Small intestine (tissue), 7 donors: ENCODE data around the gene CDO1. TPM values are rescaled to one million over a fixed set of nuclear protein-coding genes. Genes with fewer than 3 reads are reported as not detected.
"Not testable (repeated sequence)": the region's sequence is repeated elsewhere in the genome, so short reads cannot be mapped to it uniquely, and the experiment has no call there.

Source experiments
- DNase-seq, 2 donors: peaks; one replicate each; pipeline versions ENCODE4 v3.0.0 to v3.0.0-alpha.2; 2013
- FAIRE-seq: peaks from 2 replicates; lab custom pipeline; 2012; peaks lifted over from hg19 to GRCh38; lab: Jason Lieb, UNC
- H3K27ac ChIP-seq, 3 donors: one replicate each; pipeline ENCODE4 v1.5.1; 2013; ENCODE audit warnings: low read length in 2 of 3, mild to moderate bottlenecking in 2 of 3, control low read depth in 1 of 3, inconsistent platforms in 1 of 3, low read depth in 1 of 3, moderate library complexity in 1 of 3
- H3K27me3 ChIP-seq, 3 donors: one replicate each; pipeline ENCODE4 v1.6.1; 2013; ENCODE audit warnings: low read length in 3 of 3, inconsistent platforms in 1 of 3; ENCODE audit not compliant: control insufficient read depth in 3 of 3, insufficient read depth in 3 of 3
- H3K36me3 ChIP-seq, 3 donors: one replicate each; pipeline ENCODE4 v1.6.1; 2013; ENCODE audit warnings: low read length in 3 of 3, inconsistent platforms in 1 of 3, low read depth in 1 of 3, mild to moderate bottlenecking in 1 of 3, moderate library complexity in 1 of 3; ENCODE audit not compliant: control insufficient read depth in 3 of 3, insufficient read depth in 2 of 3
- H3K4me1 ChIP-seq, 3 donors: one replicate each; pipeline ENCODE4 v1.6.1; 2013; ENCODE audit warnings: low read length in 2 of 3, inconsistent platforms in 1 of 3, low read depth in 1 of 3, mild to moderate bottlenecking in 1 of 3, moderate library complexity in 1 of 3; ENCODE audit not compliant: control insufficient read depth in 3 of 3, insufficient read depth in 2 of 3
- H3K4me3 ChIP-seq, 3 donors: one replicate each; pipeline ENCODE4 v1.5.1; 2013; ENCODE audit warnings: low read length in 3 of 3, control low read depth in 1 of 3, inconsistent platforms in 1 of 3, low read depth in 1 of 3, mild to moderate bottlenecking in 1 of 3, moderate library complexity in 1 of 3
- H3K9me3 ChIP-seq, 2 donors: one replicate each; pipeline ENCODE4 v1.6.1; 2013; ENCODE audit warnings: low read depth in 1 of 2, low read length in 1 of 2; ENCODE audit not compliant: control insufficient read depth in 2 of 2, insufficient read depth in 1 of 2
- WGBS, 3 donors: extraction: QIAGEN DNeasy Blood & Tissue Kit; methylation state at CpG; one replicate each; pipeline ENCODE4 v1.1.7; 2013; 5-methylcytosine and 5-hydroxymethylcytosine counted together
- polyA plus RNA-seq, 4 donors: library from polyadenylated mRNA; stranded (reverse) in 3 of 4; unstranded in 1 of 4; fragments of 200-250 nt in 3 of 4; fragments of 120-200 nt in 1 of 4; gene quantifications; one replicate each; pipeline versions ENCODE4 v1.2.1 to v1.2.3, GENCODE V29; 2013
- donor health status: healthy with polysubstance abuse.
- donor health status: control.
- donor health status: control.
- donor health status: Bipolar disorder and iron deficiency.
- donor health status: healthy.

Gene CDO1
- polyA plus RNA-seq, 4 donors: 1.1 to 5.9 (median 1.5) TPM

DNA sequence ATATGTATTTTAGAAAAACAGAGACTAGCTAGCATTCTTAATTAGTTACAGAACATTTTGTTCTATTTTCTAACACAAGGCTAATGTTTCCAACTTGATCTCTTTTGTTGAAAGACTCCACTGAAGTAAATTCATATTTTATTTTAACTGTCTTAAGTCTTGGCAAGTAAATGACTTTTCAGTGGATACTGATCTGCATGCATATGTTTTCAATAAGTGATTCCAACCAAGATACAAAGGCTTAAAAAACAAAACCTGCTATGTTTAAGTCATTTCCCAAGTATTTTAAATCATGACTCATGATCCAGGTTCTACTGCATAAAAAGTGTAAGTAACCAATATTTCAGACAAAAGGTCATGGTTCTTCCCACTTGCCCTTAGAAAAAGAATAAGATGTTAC, 5.7 kb downstream of the CDO1 start:
- no peaks in the 10 kb centered on the region for H3K9me3 ChIP-seq
- no peak overlapping the region for H3K27ac ChIP-seq
- no peak overlapping the region for H3K4me3 ChIP-seq
- H3K36me3 ChIP-seq: no peaks in the 10 kb centered on the region
- no peak for DNase-seq
- H3K4me1 ChIP-seq: no peaks in the 10 kb centered on the region
- no peak for FAIRE-seq
- peaks cover 0 to 25% (median 14%) of the 10 kb centered on the region in 3 donors for H3K27me3 ChIP-seq

GRCh38 chr5:115809946-115810345, 6.5 kb downstream of the CDO1 start:
- no peak for FAIRE-seq
- Histone ChIP-seq H3K4me1 (no peaks in the 10 kb centered on the region), H3K9me3 (no peaks in the 10 kb centered on the region), H3K36me3 (no peaks in the 10 kb centered on the region), H3K27ac (no peak overlapping the region), H3K4me3 (no peak overlapping the region), H3K27me3 (peaks cover 0 to 17% (median 7%) of the 10 kb centered on the region in 3 donors)
- no peak for DNase-seq
- WGBS, 3 donors: 76 to 80% (median 79%) methylated on average over 2 of the region's 2 CpGs

GRCh38 chr5:115808066-115808465, 8.4 kb downstream of the CDO1 start:
- FAIRE-seq, H3K36me3 ChIP-seq, H3K4me1 ChIP-seq, H3K27me3 ChIP-seq, H3K27ac ChIP-seq, H3K9me3 ChIP-seq, H3K4me3 ChIP-seq, DNase-seq: not testable (repeated sequence)
- 72 to 93% (median 92%) methylated on average over 2 of the region's 2 CpGs for WGBS, 3 donors

DNA sequence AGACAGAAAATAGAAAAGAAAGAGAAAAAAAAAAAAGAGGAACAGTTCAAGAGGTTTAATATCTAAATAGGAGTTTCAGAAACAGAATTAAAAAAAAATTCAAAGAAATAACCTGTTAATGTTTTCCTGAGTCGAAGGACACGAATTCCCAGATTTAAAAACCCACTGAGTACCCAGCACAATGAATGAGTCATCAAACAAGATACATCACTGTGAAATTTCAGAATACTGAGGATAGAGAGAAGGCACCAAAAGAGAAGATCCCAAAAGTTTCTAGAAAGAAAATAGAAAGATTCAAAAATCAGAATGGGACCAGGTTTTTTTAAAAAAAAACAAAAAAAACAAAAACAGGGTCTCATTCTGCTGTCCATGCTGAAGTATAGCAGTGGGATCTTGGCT, 8.8 kb downstream of the CDO1 start:
- DNase-seq (no peak), FAIRE-seq (no peak)
- Histone ChIP-seq H3K4me3 (no peak overlapping the region), H3K27ac (no peak overlapping the region), H3K9me3 (no peaks in the 10 kb centered on the region), H3K27me3 (peaks cover 0 to 4% (median 0%) of the 10 kb centered on the region in 3 donors), H3K4me1 (no peaks in the 10 kb centered on the region), H3K36me3 (no peaks in the 10 kb centered on the region)
- WGBS, 3 donors: 76 to 90% (median 79%) methylated on average over 2 of the region's 2 CpGs

DNA sequence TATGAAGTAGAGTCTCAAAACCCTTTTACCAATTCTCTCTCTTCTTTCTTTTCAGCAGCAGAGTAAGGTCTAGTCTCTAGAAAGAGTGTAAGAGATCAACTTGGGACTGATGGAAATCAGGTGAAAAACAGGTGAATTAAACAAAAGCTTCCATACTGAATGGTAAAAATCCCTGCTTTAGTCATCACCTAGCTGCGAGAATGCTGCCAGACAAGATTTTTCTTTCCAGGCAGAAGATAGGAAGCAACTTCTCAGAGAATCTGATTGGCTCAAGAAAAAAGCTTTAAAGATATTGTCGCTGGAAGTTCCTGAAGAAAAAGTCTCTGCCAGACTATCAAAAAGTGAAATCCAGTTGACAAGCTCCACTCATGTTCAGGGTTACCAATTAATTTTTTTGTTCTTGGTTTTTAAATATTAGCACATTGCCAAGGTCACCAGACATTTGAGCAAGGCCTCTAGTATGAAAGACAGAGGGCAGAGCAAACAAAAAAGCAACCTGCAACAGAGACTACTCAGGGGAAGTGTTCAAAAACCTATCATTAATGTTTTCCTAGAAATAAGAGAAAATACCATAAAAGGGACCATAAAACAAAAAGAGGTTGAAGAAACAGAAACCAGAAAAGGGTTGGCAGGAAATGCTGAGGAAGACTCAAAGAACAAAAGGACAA, 9.3 kb downstream of the CDO1 start:
- Histone ChIP-seq H3K4me3 (no peak overlapping the region), H3K9me3 (no peaks in the 10 kb centered on the region), H3K27me3 (peaks cover 0 to 4% (median 0%) of the 10 kb centered on the region in 3 donors), H3K4me1 (no peaks in the 10 kb centered on the region), H3K27ac (no peak overlapping the region), H3K36me3 (no peaks in the 10 kb centered on the region)
- WGBS, 3 donors: 22 to 62% (median 43%) methylated on average over 2 of the region's 2 CpGs
- DNase-seq: no peak
- no peak for FAIRE-seq

- no peak for FAIRE-seq
- Histone ChIP-seq H3K27me3 (no peaks in the 10 kb centered on the region), H3K9me3 (no peaks in the 10 kb centered on the region), H3K27ac (no peak overlapping the region), H3K36me3 (no peaks in the 10 kb centered on the region), H3K4me1 (no peaks in the 10 kb centered on the region), H3K4me3 (no peak overlapping the region)
- WGBS, 3 donors: 17 to 43% (median 33%) methylated on average over 1 of the region's 1 CpG
- no peak for DNase-seq
These were observed 14.5 kb downstream of the CDO1 start for GRCh38 chr5:115801984-115802383.

- DNase-seq (no peak), FAIRE-seq (no peak)
- H3K36me3 ChIP-seq: no peaks in the 10 kb centered on the region
- no peak overlapping the region for H3K4me3 ChIP-seq
- no peak overlapping the region for H3K27ac ChIP-seq
- H3K4me1 ChIP-seq: no peaks in the 10 kb centered on the region
- WGBS, 3 donors: 89 to 93% (median 91%) methylated on average over 2 of the region's 2 CpGs
- H3K27me3 ChIP-seq: no peaks in the 10 kb centered on the region
- no peaks in the 10 kb centered on the region for H3K9me3 ChIP-seq
These were observed 15.3 kb downstream of the CDO1 start for GRCh38 chr5:115801152-115801551.

GRCh38 chr5:115800108-115800507, 16.4 kb downstream of the CDO1 start:
- H3K4me1 ChIP-seq: no peaks in the 10 kb centered on the region
- FAIRE-seq (no peak), DNase-seq (no peak)
- WGBS, 3 donors: 63 to 80% (median 71%) methylated on average over 2 of the region's 2 CpGs
- no peaks in the 10 kb centered on the region for H3K36me3 ChIP-seq
- H3K4me3 ChIP-seq: no peak overlapping the region
- H3K27ac ChIP-seq: no peak overlapping the region
- H3K27me3 ChIP-seq: no peaks in the 10 kb centered on the region
- no peaks in the 10 kb centered on the region for H3K9me3 ChIP-seq

- Histone ChIP-seq H3K27me3 (peaks cover 0 to 2% (median 0%) of the 10 kb centered on the region in 3 donors), H3K36me3 (no peaks in the 10 kb centered on the region), H3K4me1 (no peaks in the 10 kb centered on the region), H3K9me3 (no peaks in the 10 kb centered on the region), H3K27ac (no peak overlapping the region), H3K4me3 (no peak overlapping the region)
- FAIRE-seq (no peak), DNase-seq (no peak)
- 19 to 54% (median 39%) methylated on average over 2 of the region's 2 CpGs for WGBS, 3 donors
These were observed 18.2 kb downstream of the CDO1 start for GRCh38 chr5:115798252-115798651.
